Mesenchymal stem cell (in vitro differentiated cells and primary cell): ENCODE results near the gene TXNRD1.
A peak's percentile ranks its signal among the peaks of the same experiment; 100 is the strongest.
"Not testable (repeated sequence)": the region's sequence is repeated elsewhere in the genome, so short reads cannot be mapped to it uniquely, and the experiment has no call there.

ENCODE experiments used
- DNase-seq: peaks from one replicate; pipeline ENCODE4 v3.0.0-alpha.2; 2013
- H2AFZ ChIP-seq: one replicate; pipeline ENCODE4 v1.6.1; 2013; ENCODE audit warnings: low read depth, mild to moderate bottlenecking, control low read depth, inconsistent platforms, low read length, moderate library complexity
- H2AK5ac ChIP-seq: 2 replicates; pipeline ENCODE4 v1.6.1; 2013; ENCODE audit warnings: low read length, moderate library complexity, mild to moderate bottlenecking, inconsistent platforms; ENCODE audit not compliant: severe bottlenecking
- H2BK120ac ChIP-seq: one replicate; pipeline ENCODE4 v1.6.1; 2013; ENCODE audit warnings: low read depth, mild to moderate bottlenecking, inconsistent platforms, low read length, moderate library complexity
- H2BK12ac ChIP-seq, 2 experiments: one replicate each; pipeline ENCODE4 v1.6.1; 2013; ENCODE audit warnings: inconsistent platforms in 2 of 2, low read length in 2 of 2, mild to moderate bottlenecking in 2 of 2, moderate library complexity in 2 of 2, control low read depth in 1 of 2
- H2BK15ac ChIP-seq: one replicate; pipeline ENCODE4 v1.6.1; 2013; ENCODE audit warnings: mild to moderate bottlenecking, low read depth, inconsistent platforms; ENCODE audit not compliant: poor library complexity, severe bottlenecking
- H2BK5ac ChIP-seq: 2 replicates; pipeline ENCODE4 v1.6.1; 2013; ENCODE audit warnings: low read depth, mild to moderate bottlenecking, low read length, control low read depth, inconsistent platforms; ENCODE audit not compliant: poor library complexity, severe bottlenecking
- H3K14ac ChIP-seq, 2 experiments: one replicate each; pipeline ENCODE4 v1.6.1; 2013; ENCODE audit warnings: inconsistent platforms in 2 of 2, low read length in 2 of 2, control low read depth in 1 of 2, mild to moderate bottlenecking in 1 of 2, moderate library complexity in 1 of 2
- H3K18ac ChIP-seq, 2 experiments: one replicate each; pipeline ENCODE4 v1.6.1; 2013; ENCODE audit warnings: inconsistent platforms in 2 of 2, low read length in 2 of 2, control low read depth in 1 of 2, low read depth in 1 of 2, mild to moderate bottlenecking in 1 of 2
- H3K23ac ChIP-seq, 2 experiments: one replicate each; pipeline ENCODE4 v1.6.1; 2013; ENCODE audit warnings: inconsistent platforms in 2 of 2, low read length in 2 of 2, mild to moderate bottlenecking in 2 of 2, moderate library complexity in 2 of 2, control low read depth in 1 of 2
- H3K27ac ChIP-seq: 2 replicates; pipeline ENCODE4 v1.5.1; 2013; ENCODE audit warnings: mild to moderate bottlenecking, moderate library complexity, low read length, control low read depth, inconsistent platforms; ENCODE audit not compliant: poor library complexity, severe bottlenecking
- H3K27me3 ChIP-seq, 2 experiments: 2 replicates each; pipeline versions ENCODE4 v1.6.1 to v1.7.0; 2013; ENCODE audit warnings: low read length in 2 of 2, mild to moderate bottlenecking in 2 of 2, moderate library complexity in 2 of 2, control low read depth in 1 of 2, inconsistent platforms in 1 of 2; ENCODE audit not compliant: control insufficient read depth in 1 of 2, insufficient read depth in 1 of 2
- H3K36me3 ChIP-seq, 2 experiments: 2 replicates each; pipeline versions ENCODE4 v1.6.1 to v1.7.0; 2013; ENCODE audit warnings: low read length in 2 of 2, control low read depth in 1 of 2, inconsistent platforms in 1 of 2, low read depth in 1 of 2, mild to moderate bottlenecking in 1 of 2; ENCODE audit not compliant: insufficient read depth in 2 of 2, control insufficient read depth in 1 of 2
- H3K4ac ChIP-seq, 2 experiments: one replicate each; pipeline ENCODE4 v1.6.1; 2013; ENCODE audit warnings: inconsistent platforms in 2 of 2, low read length in 2 of 2, mild to moderate bottlenecking in 2 of 2, moderate library complexity in 2 of 2, control low read depth in 1 of 2, low read depth in 1 of 2
- H3K4me1 ChIP-seq: 2 replicates; pipeline ENCODE4 v1.6.1; 2013; ENCODE audit warnings: low read depth, low read length, control low read depth; ENCODE audit not compliant: control insufficient read depth, insufficient read depth
- H3K4me2 ChIP-seq: 2 replicates; pipeline ENCODE4 v1.6.1; 2013; ENCODE audit warnings: low read length, mild to moderate bottlenecking, inconsistent platforms; ENCODE audit not compliant: poor library complexity, severe bottlenecking
- H3K4me3 ChIP-seq, 2 experiments: 2 replicates each; pipeline versions ENCODE4 v1.5.1 to v1.7.0; 2013; ENCODE audit warnings: low read length in 2 of 2, mild to moderate bottlenecking in 2 of 2, control low read depth in 1 of 2, low read depth in 1 of 2; ENCODE audit not compliant: insufficient read depth in 1 of 2
- H3K79me1 ChIP-seq: replicated peaks from 2 replicates; pipeline ENCODE4 v1.6.1; 2013; ENCODE audit warnings: mild to moderate bottlenecking, control low read depth, low read length, inconsistent platforms; ENCODE audit not compliant: poor library complexity, severe bottlenecking
- H3K9ac ChIP-seq: 2 replicates; pipeline ENCODE4 v1.7.0; 2013; ENCODE audit warnings: mild to moderate bottlenecking, low read length, moderate library complexity
- H3K9me3 ChIP-seq: 2 replicates; pipeline ENCODE4 v1.7.0; 2013; ENCODE audit warnings: mild to moderate bottlenecking, low read length; ENCODE audit not compliant: control insufficient read depth
- H4K8ac ChIP-seq: one replicate; pipeline ENCODE4 v1.6.1; 2013; ENCODE audit warnings: inconsistent platforms, mild to moderate bottlenecking, low read length, moderate library complexity
- H4K91ac ChIP-seq: one replicate; pipeline ENCODE4 v1.6.1; 2013; ENCODE audit warnings: mild to moderate bottlenecking, low read length, inconsistent platforms
- WGBS: methylation state at CpG from one replicate; pipeline ENCODE4 v1.1.7; 2013; ENCODE audit warnings: mixed read lengths; 5-methylcytosine and 5-hydroxymethylcytosine counted together

Gene TXNRD1

DNA sequence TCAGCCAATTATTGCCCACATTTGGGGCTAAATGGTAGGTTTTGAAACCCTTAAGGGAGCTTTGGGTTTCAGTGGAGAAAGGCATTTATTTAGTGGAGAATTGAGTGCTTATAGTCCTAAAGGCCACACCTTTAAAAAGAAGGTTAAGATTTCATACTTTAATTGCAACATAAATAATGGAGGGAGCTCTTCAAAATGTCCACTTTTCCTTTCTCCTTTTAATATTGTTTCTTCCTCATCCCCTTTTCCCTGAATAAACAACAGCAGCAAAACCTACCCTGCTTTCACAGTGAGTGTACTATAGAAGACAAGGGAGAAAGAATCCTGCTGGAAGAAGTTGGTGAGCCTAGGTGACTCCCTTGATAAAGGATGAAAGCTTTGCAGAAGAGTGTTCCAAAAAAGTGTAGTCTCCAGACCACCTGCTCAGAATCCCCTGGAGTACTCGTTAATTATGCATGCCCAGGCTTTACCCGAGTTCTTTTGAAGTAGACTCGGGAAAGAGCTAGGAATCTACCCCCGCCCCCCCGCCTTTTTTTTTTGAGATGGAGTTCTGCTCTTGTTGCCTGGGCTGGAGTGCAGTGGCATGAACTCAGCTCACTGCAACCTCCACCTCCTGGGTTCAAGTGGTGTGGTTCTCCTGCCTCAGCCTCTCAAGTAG, 76.4 kb downstream of the TXNRD1 start:
- Histone ChIP-seq H2AFZ (no peak overlapping the region), H2BK12ac (no peak overlapping the region), H3K27me3 (no peaks in the 10 kb centered on the region), H3K4ac (no peak overlapping the region), H3K9ac (peak overlapping the region; percentile 70), H3K9me3 (no peaks in the 10 kb centered on the region), H4K91ac (no peak overlapping the region), H3K4me3 (no peak overlapping the region), H3K4me1 (peaks cover 5% of the 10 kb centered on the region), H2AK5ac (no peak overlapping the region), H3K27ac (no peak overlapping the region), H3K18ac (no peak overlapping the region), H4K8ac (no peak overlapping the region), H2BK120ac (no peak overlapping the region), H3K14ac (no peak overlapping the region), H3K23ac (no peak overlapping the region), H3K79me1 (peaks cover 4% of the 10 kb centered on the region), H2BK5ac (no peak overlapping the region), H2BK15ac (no peak overlapping the region), H3K36me3 (peaks cover 19 to 65% of the 10 kb centered on the region in 2 experiments), H3K4me2 (no peak overlapping the region)
- no peak for DNase-seq
- 81% methylated on average over 5 of the region's 5 CpGs for WGBS

DNA sequence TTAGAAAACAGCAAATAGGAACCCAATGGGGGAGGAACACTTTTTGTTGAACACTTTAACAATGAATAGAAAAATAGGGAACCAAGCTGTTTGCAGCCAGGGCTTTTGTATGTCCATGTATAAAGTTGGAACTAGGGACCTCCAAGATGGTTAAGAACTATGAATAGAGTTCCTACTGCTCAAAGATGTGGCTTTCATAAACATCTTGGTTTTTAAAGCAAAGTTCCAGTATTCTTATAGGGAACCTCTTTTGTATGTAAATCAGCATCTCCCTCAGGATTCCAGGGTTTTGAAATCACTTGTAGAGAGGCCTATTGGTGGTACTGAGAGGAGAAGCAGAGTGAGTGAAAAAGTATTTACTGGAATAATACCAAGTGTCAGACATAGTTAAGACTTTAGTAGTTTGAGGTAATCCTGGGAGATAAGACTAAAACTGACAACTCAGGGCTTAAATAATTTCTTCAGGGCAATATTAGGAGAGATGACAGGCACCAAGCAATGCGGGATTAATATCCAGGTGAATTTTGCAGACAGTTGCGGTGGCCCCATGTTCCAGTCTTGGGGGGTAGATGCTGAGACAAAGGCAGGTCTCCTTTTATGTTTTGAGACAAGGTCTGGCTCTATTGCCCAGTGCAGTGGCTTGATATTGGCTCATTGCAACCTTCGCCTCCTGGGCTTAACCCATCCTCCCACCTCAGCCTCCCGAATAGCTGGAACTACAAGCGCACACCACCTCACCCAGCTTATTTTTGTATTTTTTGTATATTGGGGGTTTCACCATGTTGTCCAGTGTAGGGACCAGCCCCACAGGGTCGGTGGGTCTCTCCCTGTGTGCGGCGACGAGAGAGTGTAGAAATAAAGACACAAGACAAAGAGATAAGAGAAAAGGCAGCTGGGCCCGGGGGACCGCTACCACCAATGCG, 77.6 kb downstream of the TXNRD1 start:
- H2BK12ac ChIP-seq: no peak overlapping the region
- H3K27me3 ChIP-seq: no peaks in the 10 kb centered on the region
- H3K9ac ChIP-seq: peak overlapping the region; percentile 70
- H2AK5ac ChIP-seq: no peak overlapping the region
- no peak overlapping the region for H4K91ac ChIP-seq
- 95% methylated on average over 9 of the region's 12 CpGs for WGBS
- no peak overlapping the region for H2AFZ ChIP-seq
- H3K36me3 ChIP-seq: peaks cover 19 to 74% of the 10 kb centered on the region in 2 experiments
- H3K4me3 ChIP-seq: peak overlapping the region in 1 of 2 experiments; percentile 1
- no peak overlapping the region for H3K4me2 ChIP-seq
- H4K8ac ChIP-seq: no peak overlapping the region
- no peak overlapping the region for H3K4ac ChIP-seq
- peaks cover 4% of the 10 kb centered on the region for H3K79me1 ChIP-seq
- H3K14ac ChIP-seq: no peak overlapping the region
- peak; percentile 34 for DNase-seq
- H3K18ac ChIP-seq: no peak overlapping the region
- H2BK5ac ChIP-seq: no peak overlapping the region
- no peaks in the 10 kb centered on the region for H3K9me3 ChIP-seq
- no peak overlapping the region for H2BK120ac ChIP-seq
- no peak overlapping the region for H3K27ac ChIP-seq
- no peak overlapping the region for H3K23ac ChIP-seq
- H2BK15ac ChIP-seq: no peak overlapping the region
- peaks cover 5% of the 10 kb centered on the region for H3K4me1 ChIP-seq

DNA sequence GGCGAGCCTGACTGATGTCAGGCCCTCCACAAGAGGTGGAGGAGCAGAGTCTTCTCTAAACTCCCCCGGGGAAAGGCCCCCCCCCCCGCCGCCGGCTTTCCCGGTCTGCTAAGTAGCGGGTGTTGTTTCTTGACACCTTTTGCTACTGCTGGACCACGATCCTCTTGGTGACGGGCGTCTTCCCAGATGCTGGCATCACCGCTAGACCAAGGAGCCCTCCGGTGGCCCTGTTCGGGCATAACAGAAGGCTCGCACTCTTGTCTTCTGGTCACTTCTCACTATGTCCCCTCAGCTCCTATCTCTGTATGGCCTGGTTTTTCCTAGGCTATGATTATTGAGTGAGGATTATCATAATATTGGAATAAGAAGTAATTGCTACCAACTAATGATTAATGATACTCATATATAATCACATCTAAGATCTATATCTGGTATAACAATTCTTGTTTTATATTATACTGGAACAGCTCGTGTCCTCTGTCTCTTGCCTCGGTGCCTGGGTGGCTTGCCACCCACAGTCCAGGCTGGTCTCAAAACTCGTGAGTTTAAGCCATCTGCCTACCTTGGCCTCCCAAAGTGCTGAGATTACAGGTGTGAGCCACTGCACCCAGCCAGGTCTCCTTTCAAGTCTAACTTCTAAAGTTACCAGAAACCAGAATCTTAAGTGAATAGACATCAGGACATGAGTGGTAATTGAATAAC, 78.7 kb downstream of the TXNRD1 start:
- DNase-seq: peak; percentile 76
- not testable (repeated sequence) for H4K91ac ChIP-seq, H2AFZ ChIP-seq, H3K27ac ChIP-seq, H3K23ac ChIP-seq, H3K27me3 ChIP-seq, H3K4ac ChIP-seq, H2BK5ac ChIP-seq, H2BK12ac ChIP-seq, H4K8ac ChIP-seq, H2BK120ac ChIP-seq, H3K14ac ChIP-seq, H3K4me3 ChIP-seq, H3K9me3 ChIP-seq, H3K4me1 ChIP-seq, H3K79me1 ChIP-seq, H3K4me2 ChIP-seq, H2BK15ac ChIP-seq, H3K18ac ChIP-seq, H2AK5ac ChIP-seq
- H3K36me3 ChIP-seq: peaks cover 19 to 80% of the 10 kb centered on the region in 2 experiments
- WGBS: 62% methylated on average over 7 of the region's 17 CpGs
- H3K9ac ChIP-seq: peak overlapping the region; percentile 37
